CD4-positive, alpha-beta T cell treated with Interleukin-4 for 4 hours (primary cell): ENCODE data around the gene CREB3L1.

Source experiments
- DNase-seq: peaks from one replicate; pipeline ENCODE4 v3.0.0-alpha.2; 2020

The CREB3L1 gene, protein sequence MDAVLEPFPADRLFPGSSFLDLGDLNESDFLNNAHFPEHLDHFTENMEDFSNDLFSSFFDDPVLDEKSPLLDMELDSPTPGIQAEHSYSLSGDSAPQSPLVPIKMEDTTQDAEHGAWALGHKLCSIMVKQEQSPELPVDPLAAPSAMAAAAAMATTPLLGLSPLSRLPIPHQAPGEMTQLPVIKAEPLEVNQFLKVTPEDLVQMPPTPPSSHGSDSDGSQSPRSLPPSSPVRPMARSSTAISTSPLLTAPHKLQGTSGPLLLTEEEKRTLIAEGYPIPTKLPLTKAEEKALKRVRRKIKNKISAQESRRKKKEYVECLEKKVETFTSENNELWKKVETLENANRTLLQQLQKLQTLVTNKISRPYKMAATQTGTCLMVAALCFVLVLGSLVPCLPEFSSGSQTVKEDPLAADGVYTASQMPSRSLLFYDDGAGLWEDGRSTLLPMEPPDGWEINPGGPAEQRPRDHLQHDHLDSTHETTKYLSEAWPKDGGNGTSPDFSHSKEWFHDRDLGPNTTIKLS

DNA sequence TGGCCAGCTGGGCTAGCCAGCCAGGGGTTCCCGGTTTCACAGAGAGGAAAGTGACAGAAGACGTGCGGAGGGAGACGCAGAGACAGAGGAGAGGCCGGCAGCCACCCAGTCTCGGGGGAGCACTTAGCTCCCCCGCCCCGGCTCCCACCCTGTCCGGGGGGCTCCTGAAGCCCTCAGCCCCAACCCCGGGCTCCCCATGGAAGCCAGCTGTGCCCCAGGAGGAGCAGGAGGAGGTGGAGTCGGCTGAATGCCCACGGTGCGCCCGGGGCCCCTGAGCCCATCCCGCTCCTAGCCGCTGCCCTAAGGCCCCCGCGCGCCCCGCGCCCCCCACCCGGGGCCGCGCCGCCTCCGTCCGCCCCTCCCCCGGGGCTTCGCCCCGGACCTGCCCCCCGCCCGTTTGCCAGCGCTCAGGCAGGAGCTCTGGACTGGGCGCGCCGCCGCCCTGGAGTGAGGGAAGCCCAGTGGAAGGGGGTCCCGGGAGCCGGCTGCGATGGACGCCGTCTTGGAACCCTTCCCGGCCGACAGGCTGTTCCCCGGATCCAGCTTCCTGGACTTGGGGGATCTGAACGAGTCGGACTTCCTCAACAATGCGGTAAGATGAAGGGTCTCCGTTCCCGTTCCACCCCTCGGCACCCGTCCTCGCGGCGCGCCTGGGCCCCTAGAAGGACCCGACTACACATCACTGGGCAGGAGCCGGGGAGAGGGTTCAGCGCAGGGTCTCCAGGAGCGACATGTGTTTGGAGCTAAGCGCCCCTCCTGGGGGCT is at the start of gene CREB3L1:
Gene CREB3L1 (plus strand): TSS at position 41 of the 765 bp plus-strand sequence. CDS start 450 bp downstream, at position 491.
- no peak for DNase-seq

DNA sequence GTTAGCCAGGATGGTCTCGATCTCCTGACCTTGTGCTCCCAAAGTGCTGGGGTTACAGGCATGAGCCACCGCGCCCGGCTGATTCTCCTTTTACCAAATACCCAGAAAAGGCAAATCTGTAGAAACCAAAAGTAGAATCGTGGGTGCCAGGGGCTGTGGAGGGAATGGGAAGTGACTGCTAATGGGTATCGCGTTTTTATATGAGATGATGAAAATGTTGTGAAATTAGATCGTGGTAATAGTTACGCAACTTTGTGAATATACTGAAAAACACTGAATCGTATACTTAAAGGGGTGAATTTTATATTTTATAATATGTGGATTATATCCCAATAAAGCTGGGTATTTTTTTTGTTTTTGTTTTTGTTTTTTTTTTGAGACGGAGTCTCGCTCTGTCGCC is 48.2 kb upstream of the CREB3L1 start:
- no peak for DNase-seq

DNA sequence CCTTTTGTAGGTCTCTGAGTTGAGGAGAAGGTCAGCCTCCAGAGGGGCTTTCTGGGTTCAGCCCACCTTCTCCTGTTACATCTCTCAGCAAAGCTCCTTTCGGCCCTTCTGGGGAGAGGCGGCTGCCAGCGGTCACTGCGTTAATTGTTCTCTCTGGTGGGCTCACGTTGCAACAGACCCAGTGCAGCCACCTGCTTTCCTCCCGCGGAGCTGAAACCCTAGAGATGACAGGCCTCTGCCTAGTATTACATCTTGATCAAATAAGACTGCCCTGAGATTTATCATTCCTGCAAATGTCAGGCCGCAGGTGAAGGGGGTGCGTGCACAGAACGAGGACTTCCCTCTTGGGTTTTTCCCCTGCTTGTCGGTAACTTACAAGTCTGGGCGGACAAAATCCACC is 43.2 kb upstream of the CREB3L1 start:
- no peak for DNase-seq

DNA sequence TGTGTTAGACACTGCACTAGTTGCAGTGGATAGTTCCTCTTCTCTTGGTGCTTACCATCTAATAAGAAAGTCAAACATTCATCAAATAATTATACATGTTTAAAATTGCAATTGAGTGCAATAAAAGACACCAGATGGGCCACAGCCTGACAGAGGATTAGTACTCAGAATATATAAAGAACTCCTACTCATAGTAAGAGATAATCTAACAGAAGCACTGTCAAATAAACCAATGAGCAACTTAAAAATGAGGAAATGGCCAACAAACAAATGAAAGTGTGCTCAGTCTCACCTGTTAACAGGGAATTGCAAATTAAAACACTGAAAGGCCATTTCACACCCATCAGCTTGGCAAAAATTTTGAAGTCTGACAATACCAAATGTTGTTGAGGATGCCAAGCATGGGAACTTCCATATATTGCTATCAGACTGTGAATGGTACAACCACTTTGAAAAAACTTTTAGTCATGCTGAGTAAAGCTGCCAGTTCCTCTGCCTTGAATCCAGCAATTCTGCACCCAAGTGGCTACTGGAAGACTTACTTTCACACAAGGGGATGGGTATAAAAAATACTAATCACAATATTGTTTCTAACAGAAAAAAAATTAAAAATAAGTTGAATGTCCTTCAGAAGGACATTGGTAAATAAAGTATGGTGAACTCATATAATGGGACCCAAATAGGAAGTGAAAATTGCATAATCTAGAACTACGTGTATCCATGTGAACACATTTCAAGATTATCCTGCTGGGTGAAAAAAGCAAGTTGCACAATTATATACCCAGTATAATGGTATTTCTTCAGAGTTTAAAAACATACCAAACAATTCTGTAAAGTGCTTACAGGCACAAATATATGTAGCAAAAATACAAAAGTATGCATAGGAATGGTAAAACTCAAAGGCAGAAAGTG is 41.4 kb upstream of the CREB3L1 start:
- DNase-seq: no peak

DNA sequence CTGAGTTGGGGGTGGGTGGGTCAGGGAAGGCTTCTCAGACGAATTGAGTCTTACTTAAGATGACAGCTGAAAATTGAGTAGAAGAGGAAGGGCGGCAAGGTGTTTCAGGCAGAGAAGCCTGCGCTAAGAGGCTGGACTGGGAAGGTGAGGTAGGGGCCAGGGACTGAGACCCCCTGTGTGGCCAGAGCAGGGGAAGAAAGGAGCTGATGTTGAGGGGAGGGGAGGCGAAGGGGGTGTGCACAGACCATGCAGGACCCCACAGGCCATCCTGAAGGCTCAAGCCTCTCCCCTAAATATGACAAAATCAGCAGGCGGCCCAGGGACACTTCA is 40.6 kb upstream of the CREB3L1 start:
- DNase-seq: no peak

DNA sequence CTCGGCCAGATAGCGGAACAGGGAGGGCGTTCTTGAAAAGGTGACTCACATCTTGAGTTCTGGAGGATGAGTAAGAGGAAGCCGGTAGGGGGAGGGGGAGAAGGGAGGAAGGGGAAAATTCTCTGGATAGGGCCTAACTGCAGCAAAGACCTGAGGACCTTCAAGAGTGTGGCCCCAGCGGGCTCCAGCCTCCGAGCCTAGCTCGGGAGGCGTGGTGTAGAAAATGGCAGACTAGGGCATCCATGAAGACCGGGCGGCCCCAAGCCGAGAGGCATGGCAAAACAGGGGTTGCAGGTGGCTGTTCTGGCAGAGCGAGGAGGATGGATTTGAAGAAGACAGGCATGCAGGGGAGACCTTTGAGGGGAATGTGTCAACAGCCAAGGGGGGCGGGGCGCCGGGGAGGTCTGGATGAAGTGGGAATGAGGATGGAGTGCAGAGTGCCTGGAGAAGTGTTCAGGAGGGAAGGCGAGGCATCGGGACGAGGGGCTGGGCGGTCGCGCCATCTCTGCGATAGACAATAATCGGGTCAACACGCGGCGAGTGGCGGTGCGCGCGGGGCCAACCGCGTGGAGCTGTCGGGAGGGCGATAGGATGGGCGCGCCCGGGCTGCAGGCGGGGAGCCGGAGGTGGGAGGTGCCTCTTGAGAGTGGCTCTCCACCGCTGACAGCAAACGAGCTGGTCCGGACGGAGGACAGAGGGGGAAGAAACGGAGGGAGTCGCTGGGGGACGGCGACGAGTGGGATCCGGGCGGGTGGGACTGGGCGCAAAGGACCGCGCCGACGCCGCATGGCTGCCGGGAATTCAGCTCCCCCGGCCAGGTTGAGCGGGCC is 40.0 kb upstream of the CREB3L1 start:
- peak; percentile 48 for DNase-seq

DNA sequence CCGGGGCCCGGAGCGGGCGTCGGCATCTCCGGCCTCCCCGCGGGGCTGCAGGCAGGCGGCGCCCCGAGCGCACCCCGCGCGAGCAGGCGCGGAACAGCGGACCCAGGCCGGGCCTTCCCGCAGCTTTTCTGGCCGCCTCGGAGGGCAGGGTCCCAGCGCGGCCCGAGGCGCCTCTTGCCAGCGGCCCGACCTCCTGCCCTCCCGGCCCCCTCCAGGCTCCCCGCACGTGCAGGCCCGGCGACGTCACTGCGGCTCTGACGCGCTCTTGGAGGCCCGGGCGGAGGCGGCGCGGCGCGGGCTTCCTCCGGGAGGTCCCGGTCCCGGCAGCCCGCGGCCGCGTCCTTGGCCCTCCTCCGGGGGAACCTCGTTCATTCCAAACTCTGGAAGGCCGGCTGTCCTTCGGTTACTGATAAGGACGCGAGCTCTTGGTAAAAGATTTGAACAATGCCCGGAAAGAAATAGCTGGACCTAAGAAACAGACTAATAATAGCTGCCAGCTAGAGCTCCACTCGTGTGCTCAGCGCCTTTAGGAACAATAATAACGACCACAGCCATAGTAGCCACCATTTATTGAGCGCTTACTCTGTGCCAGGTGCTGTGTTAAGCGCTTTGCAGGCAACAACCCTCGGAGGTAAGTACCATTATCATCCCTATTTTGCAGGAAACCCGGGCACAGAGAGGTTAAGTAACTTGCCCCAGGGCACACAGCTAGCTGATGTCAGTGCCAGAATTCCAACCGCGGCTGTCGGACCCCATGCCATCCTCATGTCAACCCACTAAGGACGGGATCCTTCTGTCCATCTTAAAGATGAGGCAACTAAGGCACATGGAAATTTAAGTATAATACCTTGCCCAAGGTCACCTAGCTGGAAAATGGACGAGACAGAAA is 39.1 kb upstream of the CREB3L1 start:
- DNase-seq: peak; percentile 19

DNA sequence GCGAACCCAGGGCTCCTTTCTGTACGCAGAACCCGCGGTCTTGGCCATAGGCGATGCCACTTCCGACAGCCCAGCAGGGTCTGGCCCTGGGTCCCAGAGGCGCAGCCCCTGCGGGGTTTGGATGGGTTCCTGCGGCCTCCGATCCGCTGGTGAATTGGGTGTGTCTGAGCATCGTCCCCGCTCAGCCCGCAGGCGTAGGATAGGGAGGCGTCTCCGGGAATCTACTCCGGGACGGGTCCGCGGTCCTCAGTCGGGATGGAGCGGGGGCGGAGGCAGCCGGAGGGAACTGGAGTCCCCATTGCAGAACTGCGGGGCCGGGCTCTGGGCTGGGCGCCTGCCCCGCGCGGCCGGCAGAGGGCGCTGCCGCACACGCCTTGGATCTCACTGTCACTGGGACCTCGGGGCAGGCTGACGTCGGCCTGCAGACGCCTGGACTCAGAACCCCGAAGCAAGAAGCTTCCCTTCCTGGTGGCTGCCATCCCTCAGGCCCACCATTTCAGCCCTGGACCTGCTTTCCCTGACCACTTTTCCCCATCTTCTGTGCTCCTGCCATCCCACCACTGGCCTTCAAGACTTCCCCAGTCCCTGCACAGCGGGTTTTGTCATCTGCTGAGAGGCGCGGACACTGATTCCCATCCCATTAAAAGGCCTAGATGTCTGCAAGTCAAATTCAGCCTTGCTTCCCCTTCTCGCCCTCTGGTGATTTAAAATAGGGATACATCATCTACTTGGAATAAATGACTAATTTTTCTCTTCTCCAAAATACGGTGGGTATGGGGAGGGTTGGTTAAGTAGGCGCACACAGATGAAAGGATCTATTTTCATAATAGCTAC is 38.3 kb upstream of the CREB3L1 start:
- DNase-seq: peak; percentile 71

DNA sequence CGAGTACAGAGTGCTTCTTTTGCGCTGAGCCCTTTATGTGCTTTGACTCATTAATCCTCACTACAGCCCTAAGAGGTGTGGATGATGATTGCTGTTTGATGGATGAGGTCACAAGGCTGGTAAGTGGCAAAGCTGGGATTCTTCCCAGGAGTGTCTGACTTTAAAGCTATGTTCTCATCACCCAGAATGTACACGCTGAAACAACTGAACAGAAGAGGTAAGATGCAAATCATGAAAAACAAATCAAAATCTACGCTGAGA is 37.7 kb upstream of the CREB3L1 start:
- no peak for DNase-seq

DNA sequence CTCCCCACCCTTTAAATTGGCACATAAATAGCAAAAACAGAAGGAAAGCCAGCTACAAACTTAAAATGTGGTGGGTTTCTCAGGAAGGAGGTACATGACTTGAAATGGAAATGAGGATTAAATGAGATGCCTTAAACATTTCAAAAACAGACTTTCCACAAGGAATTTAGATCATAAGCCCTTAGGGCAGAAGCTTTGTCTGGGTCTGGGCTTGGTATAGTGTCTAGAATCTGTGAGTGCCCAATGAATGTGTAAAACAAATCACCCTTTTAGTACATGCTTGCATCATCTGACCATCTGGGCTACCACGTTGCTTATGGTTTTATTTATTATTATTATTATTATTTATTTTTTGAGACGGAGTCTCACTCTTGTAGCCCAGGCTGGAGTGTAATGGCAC is 37.1 kb upstream of the CREB3L1 start:
- no peak for DNase-seq

DNA sequence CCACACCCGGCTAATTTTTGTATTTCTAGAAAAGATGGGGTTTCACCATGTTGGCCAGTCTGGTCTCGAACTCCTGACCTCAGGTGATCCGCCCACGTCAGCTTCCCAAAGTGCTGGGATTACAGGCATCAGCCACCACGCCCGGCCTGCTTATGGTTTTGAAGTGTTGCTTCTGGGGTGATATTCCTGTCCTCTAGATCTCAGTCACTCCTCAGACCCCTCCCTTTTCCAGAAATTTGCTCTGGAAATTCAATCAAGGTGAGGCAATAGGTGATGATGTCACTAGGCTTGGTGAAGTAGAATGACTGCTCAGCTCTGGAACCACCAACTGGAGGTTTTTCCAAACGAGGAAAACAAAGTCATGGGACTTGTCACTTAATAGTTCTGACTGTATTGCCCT is 36.6 kb upstream of the CREB3L1 start:
- DNase-seq: no peak

DNA sequence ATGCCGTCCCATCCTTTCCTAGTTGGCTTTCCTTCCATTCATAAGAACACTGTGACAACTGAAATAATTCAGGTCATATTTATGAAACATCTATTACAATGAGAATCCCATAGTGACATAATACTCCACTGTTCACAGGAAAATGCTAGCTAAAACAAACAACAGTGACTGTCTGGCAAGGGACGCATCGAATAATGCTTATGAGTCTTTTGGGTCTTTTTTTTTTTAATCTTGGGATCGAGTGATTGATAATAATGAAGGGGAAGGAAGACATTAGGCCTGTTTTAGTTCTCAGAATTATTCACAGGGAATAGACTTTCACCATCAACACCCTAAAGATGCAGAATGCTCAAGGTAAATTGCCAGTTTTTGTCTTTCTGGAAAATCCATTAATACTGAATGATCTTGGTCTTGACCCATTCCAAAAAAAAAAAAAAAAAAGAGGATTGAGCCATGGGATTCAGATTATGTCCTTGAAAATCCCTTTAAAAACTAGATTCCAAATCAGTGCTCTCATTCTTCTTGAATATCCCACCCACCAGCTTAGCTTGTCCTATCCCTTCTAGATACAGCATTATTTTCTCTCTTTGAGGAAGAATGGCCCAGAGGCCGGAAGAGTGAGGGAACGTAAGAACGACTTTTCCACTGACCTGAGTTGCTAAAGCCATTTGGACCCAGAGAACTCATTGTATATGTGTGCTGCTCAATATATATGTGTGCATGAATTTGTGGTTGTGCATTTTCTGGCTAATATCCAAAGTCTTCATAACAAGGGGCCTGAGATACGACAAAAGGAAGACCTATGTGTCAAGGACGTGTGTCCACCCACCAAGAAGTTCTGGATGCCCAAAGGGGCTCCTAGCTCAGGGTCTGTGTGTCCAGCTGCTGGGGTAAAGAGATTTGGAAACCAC is 35.2 kb upstream of the CREB3L1 start:
- DNase-seq: no peak

DNA sequence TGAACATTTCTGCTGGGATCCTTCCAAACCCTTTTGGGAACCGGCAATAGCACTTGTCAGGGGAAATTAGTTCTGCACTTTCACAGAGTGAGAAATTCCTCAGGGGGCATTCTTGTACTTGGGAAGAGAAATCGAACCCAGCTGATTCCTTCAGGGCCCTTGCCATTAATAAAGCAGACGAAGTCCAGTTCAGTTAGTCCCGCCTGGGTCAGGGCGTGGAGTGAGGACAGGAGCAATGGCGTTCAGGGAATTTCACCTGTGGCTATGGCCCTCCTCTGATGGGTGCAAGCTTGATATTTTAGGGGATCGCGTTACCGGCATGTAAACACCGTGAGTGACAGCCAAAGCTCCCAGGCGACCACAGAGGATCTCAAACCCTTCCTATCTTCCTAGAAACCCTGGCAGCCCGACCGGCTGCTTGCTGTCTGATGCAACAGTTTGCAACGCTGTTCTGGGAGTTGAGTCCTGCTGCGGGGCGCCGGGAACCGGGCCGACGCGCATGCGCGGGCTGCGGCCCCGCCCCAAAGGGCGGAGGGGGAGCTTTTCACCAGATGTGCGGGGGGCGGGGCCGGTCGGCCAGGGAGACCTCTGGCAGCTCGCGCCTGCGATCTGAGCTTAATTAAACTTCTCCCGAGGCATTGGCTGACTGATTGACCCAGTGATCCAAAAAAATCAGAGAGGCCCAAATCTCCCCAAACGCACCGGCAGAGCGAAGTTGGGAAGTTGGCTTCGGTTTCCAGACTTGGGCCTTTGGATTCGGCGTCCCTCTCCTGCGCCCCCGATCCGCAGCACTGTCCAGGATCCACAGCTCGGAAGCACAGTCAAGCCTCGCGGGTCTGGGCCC is 34.3 kb upstream of the CREB3L1 start:
- DNase-seq: peak; percentile 75

DNA sequence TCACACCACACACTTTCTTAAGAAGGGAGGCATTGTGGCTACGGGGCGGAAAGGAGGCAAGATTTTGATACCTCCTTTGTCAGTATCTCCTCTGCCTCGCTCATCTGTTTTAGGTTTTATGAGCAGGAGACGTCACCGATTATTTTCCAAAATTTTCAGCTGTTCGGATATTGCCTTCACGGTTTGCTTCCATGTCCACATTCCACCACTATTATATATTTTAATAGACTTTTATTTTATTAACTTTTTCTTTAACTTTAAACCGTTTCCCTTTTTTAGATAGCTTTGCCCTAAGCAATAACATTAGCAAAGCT is 33.7 kb upstream of the CREB3L1 start:
- DNase-seq: no peak

DNA sequence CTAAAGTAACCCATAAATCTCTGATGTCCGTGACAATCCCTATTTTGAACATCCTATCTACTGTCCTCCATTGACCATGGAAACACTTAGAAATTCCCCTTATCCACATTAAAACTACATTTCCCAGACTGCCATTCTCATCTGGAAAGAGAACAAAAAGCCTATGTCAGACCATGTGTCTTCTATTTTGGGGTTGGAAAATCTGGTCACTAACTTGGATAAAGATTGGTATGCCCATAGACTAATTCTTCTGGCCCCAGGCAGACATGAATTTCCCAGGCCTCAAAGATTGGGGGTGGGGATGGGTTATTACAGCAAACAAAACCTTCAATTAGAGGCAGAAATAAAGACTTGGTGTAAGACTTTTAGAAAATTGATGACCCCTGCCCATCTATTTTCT is 30.9 kb upstream of the CREB3L1 start:
- DNase-seq: no peak

DNA sequence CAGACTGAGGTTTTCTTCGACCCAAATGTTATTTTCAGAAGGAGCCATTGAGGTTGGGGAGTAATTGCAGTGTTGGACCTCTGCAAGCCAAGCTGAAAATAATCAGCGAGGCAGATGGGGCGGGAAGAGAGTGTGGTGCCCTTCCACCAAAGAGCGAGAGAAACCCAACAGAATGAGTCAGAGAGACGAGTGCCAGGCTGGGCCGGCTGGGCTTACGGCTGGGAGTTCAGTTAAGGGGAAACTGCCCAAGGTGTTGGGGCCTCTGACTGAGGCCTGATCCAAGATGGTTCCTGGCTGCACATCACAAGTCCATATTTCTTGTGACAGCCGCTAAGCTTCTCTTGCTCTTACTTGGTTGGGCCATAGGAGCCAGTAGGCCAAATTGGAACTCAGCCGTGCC is 30.4 kb upstream of the CREB3L1 start:
- DNase-seq: no peak

DNA sequence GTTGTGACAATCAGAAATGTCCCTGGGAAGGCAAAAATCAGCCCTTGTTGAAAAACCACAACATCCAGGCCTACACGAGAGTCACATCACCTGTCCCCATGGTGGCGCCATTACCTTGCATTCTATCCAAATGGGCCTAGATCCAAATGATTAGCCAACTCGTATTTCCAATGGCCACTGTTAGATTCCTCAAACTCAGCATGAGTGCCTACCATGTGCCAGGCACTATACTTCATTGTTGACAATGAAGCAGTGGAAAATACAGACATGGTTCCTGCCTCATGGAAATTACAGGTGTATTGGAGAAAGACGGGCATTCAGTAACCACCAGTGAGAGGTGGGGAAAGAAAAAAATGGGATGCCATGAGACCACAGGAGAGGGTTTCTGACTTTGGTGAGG is 29.8 kb upstream of the CREB3L1 start:
- peak; percentile 11 for DNase-seq

DNA sequence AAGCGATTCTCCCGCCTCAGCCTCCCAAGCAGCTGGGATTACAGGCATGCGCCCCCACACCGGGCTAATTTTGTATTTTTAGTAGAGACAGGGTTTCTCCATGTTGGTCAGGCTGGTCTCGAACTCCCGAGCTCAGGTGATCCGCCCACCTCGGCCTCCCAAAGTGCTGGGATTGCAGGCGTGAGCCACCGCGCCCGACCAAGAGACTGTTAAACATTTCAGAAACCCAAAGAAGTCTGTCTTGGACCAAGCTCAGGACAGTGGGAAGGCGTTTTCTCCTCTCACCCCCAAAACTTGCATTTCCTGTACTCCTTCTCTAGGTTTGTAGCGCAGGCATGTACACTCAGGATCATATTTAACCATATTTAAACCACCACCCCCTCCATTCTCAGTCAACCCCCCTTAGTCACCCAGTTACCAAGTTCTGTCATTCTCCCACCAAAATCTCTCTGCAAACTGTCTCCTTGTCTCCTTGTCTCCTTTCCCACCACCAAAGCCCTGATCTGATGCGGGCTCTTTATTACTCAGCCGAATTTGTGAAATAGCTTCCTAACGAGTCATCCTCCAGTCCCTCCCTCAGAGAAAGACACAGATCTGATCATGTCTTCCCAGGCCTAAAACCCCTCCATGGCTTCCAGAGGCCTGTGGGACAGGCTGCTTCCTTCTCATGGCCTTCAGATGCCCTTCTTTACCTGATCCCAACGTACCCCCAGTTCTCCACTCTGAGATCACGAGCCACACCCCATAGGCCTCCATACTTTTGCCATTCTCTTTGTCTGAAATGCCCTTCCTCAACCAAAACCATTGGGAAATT is 29.0 kb upstream of the CREB3L1 start:
- no peak for DNase-seq
